K562 (cell line): ENCODE measurements around the gene LIN28A. TPM values are rescaled to one million over a fixed set of nuclear protein-coding genes. Genes with fewer than 3 reads are reported as not detected.

Experiments used
- CTCFL ChIP-seq: IDR thresholded peaks from 2 replicates; pipeline ENCODE4 v1.6.1; 2011; ENCODE audit warnings: borderline replicate concordance, low read depth, mild to moderate bottlenecking, moderate library complexity, low read length; ENCODE audit not compliant: insufficient read depth, poor library complexity, severe bottlenecking
- ELF2 ChIP-seq: fragments of 250-450 bp; sonication (Bioruptor Pico); IDR thresholded peaks from 2 replicates; pipeline ENCODE4 v1.5.0; 2021; ENCODE audit warnings: mild to moderate bottlenecking
- HOMEZ ChIP-seq: fragments of 250-450 bp; sonication (Bioruptor Pico); IDR thresholded peaks from 2 replicates; pipeline ENCODE4 v1.4.0; 2020; ENCODE audit warnings: mild to moderate bottlenecking, moderate library complexity
- KHSRP ChIP-seq: fragments of 450-650 bp; IDR thresholded peaks from 2 replicates; pipeline ENCODE4 v1.6.1; 2017
- PHTF2 ChIP-seq: fragments of 250-450 bp; sonication (Bioruptor Pico); IDR thresholded peaks from 2 replicates; pipeline ENCODE4 v1.5.0; 2021; ENCODE audit warnings: mild to moderate bottlenecking
- PTTG1 ChIP-seq: fragments of 450-650 bp; IDR thresholded peaks from 2 replicates; pipeline ENCODE4 v1.6.1; 2016; ENCODE audit warnings: low read depth, mild to moderate bottlenecking, missing genetic modification characterization, missing compliant biosample characterization
- SMAD3 ChIP-seq: fragments of 450-650 bp; formaldehyde crosslinking; conservative IDR thresholded peaks from 2 replicates; pipeline ENCODE4 v1.4.0; 2020; ENCODE audit warnings: mild to moderate bottlenecking
- ZFP30 ChIP-seq: fragments of 250-450 bp; sonication (Bioruptor Pico); IDR thresholded peaks from 2 replicates; pipeline ENCODE4 v1.8.0; 2022; ENCODE audit warnings: moderate library complexity, mild to moderate bottlenecking, inconsistent platforms, borderline replicate concordance
- ZNF174 ChIP-seq: fragments of 250-450 bp; sonication (Bioruptor Pico); IDR thresholded peaks from 2 replicates; pipeline ENCODE4 v1.4.0; 2020; ENCODE audit warnings: mild to moderate bottlenecking
- ZNF282 ChIP-seq: sonication (generic); formaldehyde crosslinking; IDR thresholded peaks from 2 replicates; pipeline ENCODE4 v1.8.1; 2023; ENCODE audit warnings: missing genetic modification reagents
- ZNF407 ChIP-seq: fragments of 450-650 bp; IDR thresholded peaks from 2 replicates; pipeline ENCODE4 v1.6.1; 2016; ENCODE audit warnings: low read depth
- polyA plus RNA-seq, 8 experiments: library from polyadenylated mRNA; depleted of rRNA in 4 of 8; stranded (reverse) in 5 of 8; unstranded in 3 of 8; fragments of >200 nt; fragmentation: Nextera tagmentation in 2 of 8; fragmentation: Illumina TruSeq in 1 of 8; extraction: Ambion mirVana in 2 of 8; extraction: Trizol in 1 of 8; gene quantifications; 2 replicates each; pipeline versions ENCODE4 v1.2.1 to v1.2.3, GENCODE V29; 2011 to 2014; ENCODE audit warnings: inconsistent platforms in 1 of 8, missing spikeins in 1 of 8
- total RNA-seq, 7 experiments: library from RNA; depleted of rRNA in 6 of 7; stranded (reverse); fragments of >200 nt in 6 of 7; fragmentation: Illumina TruSeq in 2 of 7; extraction: Trizol in 2 of 7; gene quantifications; 2 replicates each; pipeline versions ENCODE4 v1.2.1 to v1.2.3, GENCODE V29; 2011 to 2021; ENCODE audit warnings: low replicate concordance in 1 of 7
- TF ChIP-seq, protein P1 (sequence below), 2 experiments: IDR thresholded peaks in 1 of 2; conservative IDR thresholded peaks in 1 of 2; 2 replicates each; pipeline ENCODE4 v1.6.1; 2016; ENCODE audit warnings: low read depth in 2 of 2, mild to moderate bottlenecking in 1 of 2, missing compliant biosample characterization in 1 of 2, missing genetic modification characterization in 1 of 2, moderate library complexity in 1 of 2

Gene LIN28A
- total and polyA plus RNA-seq, 9 of the 15 experiments (the other 6 are each of a cell fraction or from before 2014, with no cell fraction given): 0.80 to 5.4 (median 3.9) TPM

- TF ChIP-seq ZNF407 (no peak), ELF2 (CRISPR knock-in tag) (no peak), CTCFL (no peak), ZNF282 (CRISPR knock-in tag) (peak; percentile 100), PHTF2 (CRISPR knock-in tag) (no peak), KHSRP (no peak), ZFP30 (CRISPR knock-in tag) (no peak), HOMEZ (CRISPR knock-in tag) (no peak), ZNF174 (CRISPR knock-in tag) (no peak), PTTG1 (tag) (peak; percentile 70), SMAD3 (CRISPR knock-in tag) (peak; percentile 92)
- TF ChIP-seq, protein P1, sequence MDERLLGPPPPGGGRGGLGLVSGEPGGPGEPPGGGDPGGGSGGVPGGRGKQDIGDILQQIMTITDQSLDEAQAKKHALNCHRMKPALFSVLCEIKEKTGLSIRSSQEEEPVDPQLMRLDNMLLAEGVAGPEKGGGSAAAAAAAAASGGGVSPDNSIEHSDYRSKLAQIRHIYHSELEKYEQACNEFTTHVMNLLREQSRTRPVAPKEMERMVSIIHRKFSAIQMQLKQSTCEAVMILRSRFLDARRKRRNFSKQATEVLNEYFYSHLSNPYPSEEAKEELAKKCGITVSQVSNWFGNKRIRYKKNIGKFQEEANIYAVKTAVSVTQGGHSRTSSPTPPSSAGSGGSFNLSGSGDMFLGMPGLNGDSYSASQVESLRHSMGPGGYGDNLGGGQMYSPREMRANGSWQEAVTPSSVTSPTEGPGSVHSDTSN (CRISPR knock-in tag; IDR thresholded peaks at IDR 0.05; ENCODE audit: low read depth): peak; percentile 95
- TF ChIP-seq, protein P1 (tag; conservative IDR thresholded peaks at IDR 0.05; ENCODE audit: low read depth): 0 out of 2 replicates have a peak, but pooled peaks have one; percentile 33
Measured at GRCh38 chr1:26408604-26409003, 2.0 kb upstream of the LIN28A start (continued).
